ENCODE results near the gene FOXI2. TPM values are rescaled to one million over a fixed set of nuclear protein-coding genes. Genes with fewer than 3 reads are reported as not detected.

The FOXI2 gene
- total RNA-seq, 4 donors from 2014 or later: 0.14 TPM; not detected in 3

GRCh38 chr10:127756264-127756663 lies 19.3 kb downstream of the FOXI2 start:
- intact Hi-C loops (cut with DNase I; ENCODE audit: low total_unique reads): no loop called here
- 67 to 80% methylated on average over 1 to 2 of the region's 2 CpGs for WGBS, 2 donors (ENCODE audit: low coverage in 1 of 2)
- H3K36me3 ChIP-seq: no peaks in the 10 kb centered on the region

GRCh38 chr10:127757033-127757432 lies 20.0 kb downstream of the FOXI2 start:
- Histone ChIP-seq H3K4me3 (no peak overlapping the region), H3K27me3 (no peaks in the 10 kb centered on the region), H3K36me3 (no peaks in the 10 kb centered on the region), H3K9me3 (no peaks in the 10 kb centered on the region), H3K4me1 (no peaks in the 10 kb centered on the region), H3K27ac (no peak overlapping the region)
- intact Hi-C loops (cut with DNase I; ENCODE audit: low total_unique reads): no loop called here
- in situ Hi-C loops (cut with MboI; ENCODE audit: low pct_ligation_motif_present in 1 of 4, low pct_unique_long_range_greater_than_20kb in 1 of 4, low sequenced_read_pairs in 3 of 4): no loop called here
- TF ChIP-seq POLR2A (IDR thresholded peaks at IDR 0.05): no peak
- TF ChIP-seq CTCF (IDR thresholded peaks at IDR 0.05): no peak
- no peak for TF ChIP-seq POLR2AphosphoS5 (IDR thresholded peaks at IDR 0.05)
- TF ChIP-seq EP300 (IDR thresholded peaks at IDR 0.05; ENCODE audit: low read depth): no peak
- 76 to 94% methylated on average over 2 to 7 of the region's 7 CpGs for WGBS, 2 donors (ENCODE audit: low coverage in 1 of 2)
- no peak for DNase-seq

More at GRCh38 chr10:127756264-127756663, 19.3 kb downstream of the FOXI2 start:
- no peaks in the 10 kb centered on the region for H3K27me3 ChIP-seq
- H3K9me3 ChIP-seq: no peaks in the 10 kb centered on the region
- H3K4me3 ChIP-seq: no peak overlapping the region
- no peak for DNase-seq
- in situ Hi-C loops (cut with MboI; ENCODE audit: low pct_ligation_motif_present in 1 of 4, low pct_unique_long_range_greater_than_20kb in 1 of 4, low sequenced_read_pairs in 3 of 4): no loop called here
- TF ChIP-seq POLR2AphosphoS5 (IDR thresholded peaks at IDR 0.05) (no peak), EP300 (IDR thresholded peaks at IDR 0.05; ENCODE audit: low read depth) (no peak), POLR2A (IDR thresholded peaks at IDR 0.05) (no peak)
- no peak overlapping the region for H3K27ac ChIP-seq
- H3K4me1 ChIP-seq: no peaks in the 10 kb centered on the region

GRCh38 chr10:127759276-127759675 lies 22.3 kb downstream of the FOXI2 start:
- 45 to 60% methylated on average over 2 of the region's 2 CpGs for WGBS, 2 donors (ENCODE audit: low coverage in 1 of 2)
- intact Hi-C loops (cut with DNase I; ENCODE audit: low total_unique reads) (no loop called here), in situ Hi-C loops (cut with MboI; ENCODE audit: low pct_ligation_motif_present in 1 of 4, low pct_unique_long_range_greater_than_20kb in 1 of 4, low sequenced_read_pairs in 3 of 4) (no loop called here)
- Histone ChIP-seq H3K27me3 (no peaks in the 10 kb centered on the region), H3K4me1 (no peaks in the 10 kb centered on the region), H3K9me3 (no peaks in the 10 kb centered on the region), H3K4me3 (no peak overlapping the region), H3K36me3 (no peaks in the 10 kb centered on the region), H3K27ac (no peak overlapping the region)
- DNase-seq: no peak
- TF ChIP-seq CTCF (IDR thresholded peaks at IDR 0.05) (no peak), POLR2AphosphoS5 (IDR thresholded peaks at IDR 0.05) (no peak), EP300 (IDR thresholded peaks at IDR 0.05; ENCODE audit: low read depth) (no peak), POLR2A (IDR thresholded peaks at IDR 0.05) (no peak)

GRCh38 chr10:127762925-127763324 lies 25.9 kb downstream of the FOXI2 start:
- DNase-seq: no peak
- TF ChIP-seq POLR2AphosphoS5 (IDR thresholded peaks at IDR 0.05) (no peak), POLR2A (IDR thresholded peaks at IDR 0.05) (no peak), EP300 (IDR thresholded peaks at IDR 0.05; ENCODE audit: low read depth) (no peak), CTCF (IDR thresholded peaks at IDR 0.05) (no peak)
- 64% methylated on average over 1 of the region's 1 CpG; no CpG with 5 or more reads in 1 of the 2 donors for WGBS, 2 donors (ENCODE audit: low coverage in 1 of 2)
- Histone ChIP-seq H3K36me3 (no peaks in the 10 kb centered on the region), H3K4me1 (no peaks in the 10 kb centered on the region), H3K27ac (no peak overlapping the region), H3K4me3 (no peak overlapping the region), H3K27me3 (no peaks in the 10 kb centered on the region), H3K9me3 (no peaks in the 10 kb centered on the region)
- intact Hi-C loops (cut with DNase I; ENCODE audit: low total_unique reads) (no loop called here), in situ Hi-C loops (cut with MboI; ENCODE audit: low pct_ligation_motif_present in 1 of 4, low pct_unique_long_range_greater_than_20kb in 1 of 4, low sequenced_read_pairs in 3 of 4) (no loop called here)

Data from transverse colon (tissue), 4 donors.